Sigmoid colon (tissue), 7 donors: ENCODE results near the gene MAPT. TPM values are rescaled to one million over a fixed set of nuclear protein-coding genes. Genes with fewer than 3 reads are reported as not detected.

Source experiments
- DNase-seq: peaks from one replicate; pipeline ENCODE4 v3.0.0-alpha.2; 2019
- H3K27ac ChIP-seq, 4 donors: fragments of 200-600 bp; sonication (generic); one replicate each; pipeline ENCODE4 v1.5.1; 2016 to 2019; ENCODE audit warnings: mild to moderate bottlenecking in 1 of 4
- H3K27me3 ChIP-seq, 3 donors: fragments of 200-600 bp; sonication (generic); one replicate each; pipeline ENCODE4 v1.5.1; 2019; ENCODE audit warnings: mild to moderate bottlenecking in 1 of 3
- H3K36me3 ChIP-seq, 4 donors: fragments of 200-600 bp; sonication (generic); one replicate each; pipeline ENCODE4 v1.5.1; 2016 to 2019
- H3K4me1 ChIP-seq, 4 donors: fragments of 200-600 bp; sonication (generic); one replicate each; pipeline ENCODE4 v1.5.1; 2017 to 2019
- H3K4me3 ChIP-seq, 4 donors: fragments of 200-600 bp; sonication (generic); one replicate each; pipeline ENCODE4 v1.5.1; 2017 to 2019; ENCODE audit warnings: mild to moderate bottlenecking in 2 of 4, moderate library complexity in 1 of 4
- H3K9me3 ChIP-seq, 4 donors: fragments of 200-600 bp in 3 of 4; sonication (generic) in 3 of 4; one replicate each; pipeline versions ENCODE4 v1.5.1 to v1.6.1; 2013 to 2019
- CTCF ChIP-seq, 4 experiments: fragments of 450-650 bp in 3 of 4; fragments of 200-600 bp in 1 of 4; IDR thresholded peaks; one replicate each; pipeline ENCODE4 v1.5.1; 2016 to 2019; ENCODE audit warnings: antibody characterized with exemption in 4 of 4, mild to moderate bottlenecking in 3 of 4, moderate library complexity in 2 of 4
- EP300 ChIP-seq, 4 donors: sonication (generic); formaldehyde crosslinking; IDR thresholded peaks; one replicate each; pipeline ENCODE4 v1.6.1; 2017; ENCODE audit warnings: antibody characterized with exemption in 4 of 4
- POLR2A ChIP-seq, 2 donors: fragments of 450-650 bp; IDR thresholded peaks; one replicate each; pipeline ENCODE4 v1.6.1; 2016; ENCODE audit warnings: antibody characterized with exemption in 2 of 2, mild to moderate bottlenecking in 2 of 2, moderate library complexity in 2 of 2
- POLR2AphosphoS5 ChIP-seq, 4 donors: sonication (generic); formaldehyde crosslinking; IDR thresholded peaks; one replicate each; pipeline ENCODE4 v1.6.1; 2017; ENCODE audit warnings: antibody characterized with exemption in 4 of 4
- WGBS, 2 donors: extraction: QIAGEN DNeasy Blood & Tissue Kit; methylation state at CpG; one replicate each; pipeline ENCODE4 v1.1.7; 2013; 5-methylcytosine and 5-hydroxymethylcytosine counted together
- intact Hi-C: fragments of 100-400 bp; cut with DNase I; formaldehyde crosslinking; loops from one replicate; pipeline ENCODE4 v1.15.1; 2023
- polyA plus RNA-seq, 3 donors: library from polyadenylated mRNA; stranded (reverse); fragments of 200-250 nt; gene quantifications; one replicate each; pipeline ENCODE4 v1.2.3, GENCODE V29; 2013
- total RNA-seq, 4 donors: library from RNA; depleted of rRNA; stranded (reverse); fragments of >200 nt; gene quantifications; one replicate each; pipeline ENCODE4 v1.1.0, GENCODE V29; 2016
- donor health status: healthy with polysubstance abuse.
- donor health status: Bipolar disorder and iron deficiency.
- donor health status: healthy.

The MAPT gene
- total and polyA plus RNA-seq, 7 donors = 0.60 to 20.5 (median 10.9) TPM; not detected in 1

DNA sequence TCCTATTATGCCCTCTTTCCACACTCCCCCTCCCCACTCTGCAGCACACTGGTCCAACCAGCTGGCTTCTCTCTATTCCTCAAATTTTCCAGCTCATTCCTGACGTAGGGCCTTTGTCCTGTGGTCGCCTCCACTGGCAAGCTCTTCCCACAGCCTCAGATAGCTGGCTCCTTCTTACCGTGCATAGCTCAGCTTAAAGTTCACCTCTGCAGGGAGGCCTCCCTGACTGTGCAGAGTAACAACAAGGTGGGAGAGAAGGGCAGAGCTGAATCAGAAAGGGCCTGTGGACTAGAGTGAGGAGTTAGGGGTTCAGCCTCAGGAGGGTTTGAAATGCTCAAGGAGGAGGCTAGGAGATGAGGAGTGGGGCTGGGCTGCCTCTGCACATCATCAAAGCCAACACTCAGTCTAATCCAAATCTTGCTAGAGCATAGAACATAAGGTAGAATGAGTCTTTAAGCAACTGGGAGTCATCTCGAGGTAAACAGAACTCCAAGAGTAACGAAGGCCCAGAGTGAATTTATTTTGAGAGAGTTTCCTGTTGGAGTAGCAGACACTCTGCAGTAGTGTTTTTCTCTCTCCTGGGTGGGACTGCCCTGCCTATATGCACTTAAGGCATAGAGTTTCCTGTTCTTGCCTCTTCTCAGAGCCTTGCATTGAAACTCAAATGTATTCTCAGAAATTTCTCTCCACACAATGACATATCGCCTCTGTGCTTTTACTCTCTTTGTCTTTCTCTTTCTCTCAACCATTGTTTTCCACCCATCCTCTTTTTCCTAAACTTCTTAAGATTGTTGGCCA, 30.3 kb upstream of the MAPT start:
- Histone ChIP-seq H3K27ac (no peak overlapping the region), H3K4me1 (peaks cover 0 to 11% (median 2%) of the 10 kb centered on the region in 4 donors), H3K9me3 (no peaks in the 10 kb centered on the region), H3K36me3 (no peaks in the 10 kb centered on the region), H3K27me3 (no peaks in the 10 kb centered on the region), H3K4me3 (no peak overlapping the region)
- intact Hi-C loops = no loop called here
- DNase-seq = no peak
- TF ChIP-seq EP300 (IDR thresholded peaks at IDR 0.05) = no peak
- TF ChIP-seq POLR2A (IDR thresholded peaks at IDR 0.05) = no peak
- no peak for TF ChIP-seq CTCF (IDR thresholded peaks at IDR 0.05)
- WGBS, 2 donors = 52 to 57% methylated on average over 6 of the region's 6 CpGs

GRCh38 chr17:45867171-45867570, 27.2 kb upstream of the MAPT start:
- Histone ChIP-seq H3K36me3 (no peaks in the 10 kb centered on the region), H3K27ac (no peak overlapping the region), H3K4me3 (no peak overlapping the region), H3K27me3 (no peaks in the 10 kb centered on the region), H3K9me3 (no peaks in the 10 kb centered on the region), H3K4me1 (peaks cover 0 to 14% (median 13%) of the 10 kb centered on the region in 4 donors)
- intact Hi-C loops = no loop called here
- 33 to 71% methylated on average over 6 of the region's 6 CpGs for WGBS, 2 donors
- DNase-seq = no peak
- no peak for TF ChIP-seq POLR2AphosphoS5 (IDR thresholded peaks at IDR 0.05)
- TF ChIP-seq POLR2A (IDR thresholded peaks at IDR 0.05) = no peak

DNA sequence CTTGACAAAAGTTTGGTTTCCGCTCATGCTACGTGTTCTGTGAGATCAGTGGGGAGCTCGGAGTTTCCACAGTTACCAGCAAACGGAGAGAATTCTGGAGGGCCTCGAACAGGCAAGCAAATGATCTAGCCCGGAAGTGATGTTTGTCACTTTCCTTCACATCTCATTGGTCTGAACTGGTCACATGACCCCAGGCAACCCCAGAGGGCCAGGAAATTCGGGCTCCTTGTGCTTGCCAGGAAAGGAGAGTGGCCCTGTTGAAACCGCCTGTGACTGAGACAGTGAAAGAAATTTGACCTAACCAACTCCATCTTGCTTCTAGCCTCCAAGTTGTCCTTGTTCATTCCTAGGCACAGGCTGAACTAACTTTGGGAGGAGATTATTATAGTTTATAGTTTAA, 26.7 kb upstream of the MAPT start:
- no peak for DNase-seq
- H3K36me3 ChIP-seq = no peaks in the 10 kb centered on the region
- no peak overlapping the region for H3K4me3 ChIP-seq
- intact Hi-C loops = no loop called here
- no peaks in the 10 kb centered on the region for H3K27me3 ChIP-seq
- WGBS, 2 donors = 31 to 69% methylated on average over 8 of the region's 8 CpGs
- TF ChIP-seq CTCF (IDR thresholded peaks at IDR 0.05) = no peak
- no peak for TF ChIP-seq EP300 (IDR thresholded peaks at IDR 0.05)
- TF ChIP-seq POLR2A (IDR thresholded peaks at IDR 0.05) = no peak
- TF ChIP-seq POLR2AphosphoS5 (IDR thresholded peaks at IDR 0.05) = no peak
- no peaks in the 10 kb centered on the region for H3K9me3 ChIP-seq
- H3K4me1 ChIP-seq = peaks cover 0 to 14% (median 13%) of the 10 kb centered on the region in 4 donors
- no peak overlapping the region for H3K27ac ChIP-seq

- no peak overlapping the region for H3K4me3 ChIP-seq
- H3K27me3 ChIP-seq = no peaks in the 10 kb centered on the region
- H3K9me3 ChIP-seq = no peaks in the 10 kb centered on the region
- TF ChIP-seq POLR2AphosphoS5 (IDR thresholded peaks at IDR 0.05) (no peak), POLR2A (IDR thresholded peaks at IDR 0.05) (no peak), EP300 (IDR thresholded peaks at IDR 0.05) (no peak), CTCF (IDR thresholded peaks at IDR 0.05) (no peak)
- peaks cover 0 to 14% (median 13%) of the 10 kb centered on the region in 4 donors for H3K4me1 ChIP-seq
- H3K27ac ChIP-seq = no peak overlapping the region
- intact Hi-C loops = no loop called here
- no peak for DNase-seq
- H3K36me3 ChIP-seq = no peaks in the 10 kb centered on the region
- 72 to 76% methylated on average over 5 of the region's 5 CpGs for WGBS, 2 donors
Observed at GRCh38 chr17:45868276-45868675, 26.1 kb upstream of the MAPT start.

GRCh38 chr17:45869676-45870341, 24.5 kb upstream of the MAPT start:
- no peak for DNase-seq
- TF ChIP-seq CTCF (IDR thresholded peaks at IDR 0.05) (no peak), POLR2AphosphoS5 (IDR thresholded peaks at IDR 0.05) (no peak), EP300 (IDR thresholded peaks at IDR 0.05) (no peak), POLR2A (IDR thresholded peaks at IDR 0.05) (no peak)
- Histone ChIP-seq H3K27me3 (no peaks in the 10 kb centered on the region), H3K27ac (peak overlapping the region in 1 of 4 donors; percentile 39), H3K36me3 (no peaks in the 10 kb centered on the region), H3K9me3 (no peaks in the 10 kb centered on the region), H3K4me1 (peaks cover 0 to 14% (median 13%) of the 10 kb centered on the region in 4 donors), H3K4me3 (no peak overlapping the region)
- WGBS, 2 donors = 69 to 74% methylated on average over 14 of the region's 14 CpGs
- intact Hi-C loops = no loop called here
